ENCODE results near the gene TMEM132A. TPM values are rescaled to one million over a fixed set of nuclear protein-coding genes. Genes with fewer than 3 reads are reported as not detected.

The TMEM132A gene
- total and polyA plus RNA-seq, 2 of the 13 experiments (the other 11 are each of a cell fraction or from before 2014, with no cell fraction given) = 11.1 to 32.9 TPM

DNA sequence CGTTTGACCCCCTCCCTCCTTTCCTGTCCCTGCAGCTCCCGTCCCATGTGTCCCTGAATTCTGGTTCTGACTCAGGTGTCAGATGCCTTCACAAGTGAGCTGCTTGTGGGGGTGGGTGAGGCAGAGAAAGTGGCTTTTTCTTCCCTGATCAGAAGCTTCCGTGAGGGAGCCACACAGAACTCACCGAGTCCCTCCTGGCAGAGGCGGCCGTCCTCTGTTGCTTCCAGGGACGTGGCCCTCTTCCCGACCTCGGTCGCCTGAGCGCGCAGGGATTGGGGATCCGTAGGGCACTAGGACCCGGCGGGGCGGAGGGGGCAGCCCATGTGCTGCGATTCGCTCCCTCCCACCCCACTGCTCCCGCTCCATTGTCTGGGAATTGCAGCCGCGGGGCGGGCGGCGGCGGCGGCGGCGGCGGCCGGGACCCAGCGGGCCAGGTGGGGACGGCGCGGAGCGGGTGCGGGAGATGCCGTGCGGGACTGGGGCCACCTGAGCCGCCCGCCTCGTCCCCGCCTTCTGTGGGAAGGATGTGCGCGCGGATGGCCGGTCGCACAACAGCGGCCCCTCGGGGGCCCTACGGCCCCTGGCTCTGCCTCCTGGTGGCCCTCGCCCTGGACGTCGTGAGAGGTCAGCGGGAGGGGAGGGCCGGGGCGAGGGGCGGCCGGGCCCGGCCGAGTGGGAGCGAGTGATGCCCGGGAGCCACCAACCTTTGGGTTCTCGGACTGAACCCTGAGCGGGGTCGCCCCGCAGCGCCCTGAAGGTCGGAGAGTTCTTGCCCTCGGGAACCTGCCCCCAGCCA lies at the start of gene TMEM132A (continued):
- TF ChIP-seq HDAC1 (CRISPR knock-in tag; IDR thresholded peaks at IDR 0.05) (peak; percentile 50), SALL2 (CRISPR knock-in tag; IDR thresholded peaks at IDR 0.05) (peak; percentile 77; the same call in 1 of the 2 replicates), SIN3A (IDR thresholded peaks at IDR 0.05; ENCODE audit: borderline replicate concordance, low read depth, low read length) (peak; percentile 75; the same call in 1 of the 2 replicates), ZNF737 (CRISPR knock-in tag; IDR thresholded peaks at IDR 0.05; ENCODE audit: borderline replicate concordance) (no peak), SMAD9 (CRISPR knock-in tag; IDR thresholded peaks at IDR 0.05) (no peak), ZNF235 (CRISPR knock-in tag; IDR thresholded peaks at IDR 0.05; ENCODE audit: borderline replicate concordance) (no peak), ATF7-NPFF (CRISPR knock-in tag; IDR thresholded peaks at IDR 0.05; ENCODE audit: low read depth) (peak; percentile 67; the same call in 1 of the 2 replicates), PLRG1 (conservative IDR thresholded peaks at IDR 0.05) (no peak), ZNF333 (CRISPR knock-in tag; IDR thresholded peaks at IDR 0.05; ENCODE audit: borderline replicate concordance) (no peak), ZMAT3 (CRISPR knock-in tag; conservative IDR thresholded peaks at IDR 0.05) (no peak), KDM4B (CRISPR knock-in tag; IDR thresholded peaks at IDR 0.05) (no peak), ZNF883 (CRISPR knock-in tag; IDR thresholded peaks at IDR 0.05; ENCODE audit: not compliant biosample characterization) (peak; percentile 91), ZNF572 (CRISPR knock-in tag; IDR thresholded peaks at IDR 0.05) (no peak)
- TF ChIP-seq, protein P1, sequence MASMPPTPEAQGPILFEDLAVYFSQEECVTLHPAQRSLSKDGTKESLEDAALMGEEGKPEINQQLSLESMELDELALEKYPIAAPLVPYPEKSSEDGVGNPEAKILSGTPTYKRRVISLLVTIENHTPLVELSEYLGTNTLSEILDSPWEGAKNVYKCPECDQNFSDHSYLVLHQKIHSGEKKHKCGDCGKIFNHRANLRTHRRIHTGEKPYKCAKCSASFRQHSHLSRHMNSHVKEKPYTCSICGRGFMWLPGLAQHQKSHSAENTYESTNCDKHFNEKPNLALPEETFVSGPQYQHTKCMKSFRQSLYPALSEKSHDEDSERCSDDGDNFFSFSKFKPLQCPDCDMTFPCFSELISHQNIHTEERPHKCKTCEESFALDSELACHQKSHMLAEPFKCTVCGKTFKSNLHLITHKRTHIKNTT (CRISPR knock-in tag; IDR thresholded peaks at IDR 0.05) = no peak
- TF ChIP-seq, protein P2, sequence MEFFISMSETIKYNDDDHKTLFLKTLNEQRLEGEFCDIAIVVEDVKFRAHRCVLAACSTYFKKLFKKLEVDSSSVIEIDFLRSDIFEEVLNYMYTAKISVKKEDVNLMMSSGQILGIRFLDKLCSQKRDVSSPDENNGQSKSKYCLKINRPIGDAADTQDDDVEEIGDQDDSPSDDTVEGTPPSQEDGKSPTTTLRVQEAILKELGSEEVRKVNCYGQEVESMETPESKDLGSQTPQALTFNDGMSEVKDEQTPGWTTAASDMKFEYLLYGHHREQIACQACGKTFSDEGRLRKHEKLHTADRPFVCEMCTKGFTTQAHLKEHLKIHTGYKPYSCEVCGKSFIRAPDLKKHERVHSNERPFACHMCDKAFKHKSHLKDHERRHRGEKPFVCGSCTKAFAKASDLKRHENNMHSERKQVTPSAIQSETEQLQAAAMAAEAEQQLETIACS (CRISPR knock-in tag; IDR thresholded peaks at IDR 0.05) = no peak
- TF ChIP-seq, protein P3, sequence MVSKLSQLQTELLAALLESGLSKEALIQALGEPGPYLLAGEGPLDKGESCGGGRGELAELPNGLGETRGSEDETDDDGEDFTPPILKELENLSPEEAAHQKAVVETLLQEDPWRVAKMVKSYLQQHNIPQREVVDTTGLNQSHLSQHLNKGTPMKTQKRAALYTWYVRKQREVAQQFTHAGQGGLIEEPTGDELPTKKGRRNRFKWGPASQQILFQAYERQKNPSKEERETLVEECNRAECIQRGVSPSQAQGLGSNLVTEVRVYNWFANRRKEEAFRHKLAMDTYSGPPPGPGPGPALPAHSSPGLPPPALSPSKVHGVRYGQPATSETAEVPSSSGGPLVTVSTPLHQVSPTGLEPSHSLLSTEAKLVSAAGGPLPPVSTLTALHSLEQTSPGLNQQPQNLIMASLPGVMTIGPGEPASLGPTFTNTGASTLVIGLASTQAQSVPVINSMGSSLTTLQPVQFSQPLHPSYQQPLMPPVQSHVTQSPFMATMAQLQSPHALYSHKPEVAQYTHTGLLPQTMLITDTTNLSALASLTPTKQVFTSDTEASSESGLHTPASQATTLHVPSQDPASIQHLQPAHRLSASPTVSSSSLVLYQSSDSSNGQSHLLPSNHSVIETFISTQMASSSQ (IDR thresholded peaks at IDR 0.05; ENCODE audit: low read depth) = no peak
- TF ChIP-seq, protein P3 (CRISPR knock-in tag; IDR thresholded peaks at IDR 0.05; ENCODE audit: borderline replicate concordance) = no peak
- TF ChIP-seq, protein P4, sequence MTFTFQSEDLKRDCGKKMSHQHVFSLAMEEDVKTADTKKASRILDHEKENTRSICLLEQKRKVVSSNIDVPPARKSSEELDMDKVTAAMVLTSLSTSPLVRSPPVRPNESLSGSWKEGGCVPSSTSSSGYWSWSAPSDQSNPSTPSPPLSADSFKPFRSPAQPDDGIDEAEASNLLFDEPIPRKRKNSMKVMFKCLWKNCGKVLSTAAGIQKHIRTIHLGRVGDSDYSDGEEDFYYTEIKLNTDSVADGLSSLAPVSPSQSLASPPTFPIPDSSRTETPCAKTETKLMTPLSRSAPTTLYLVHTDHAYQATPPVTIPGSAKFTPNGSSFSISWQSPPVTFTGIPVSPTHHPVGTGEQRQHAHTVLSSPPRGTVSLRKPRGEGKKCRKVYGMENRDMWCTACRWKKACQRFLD (CRISPR knock-in tag; IDR thresholded peaks at IDR 0.05; ENCODE audit: borderline replicate concordance) = no peak
- TF ChIP-seq, protein P5, sequence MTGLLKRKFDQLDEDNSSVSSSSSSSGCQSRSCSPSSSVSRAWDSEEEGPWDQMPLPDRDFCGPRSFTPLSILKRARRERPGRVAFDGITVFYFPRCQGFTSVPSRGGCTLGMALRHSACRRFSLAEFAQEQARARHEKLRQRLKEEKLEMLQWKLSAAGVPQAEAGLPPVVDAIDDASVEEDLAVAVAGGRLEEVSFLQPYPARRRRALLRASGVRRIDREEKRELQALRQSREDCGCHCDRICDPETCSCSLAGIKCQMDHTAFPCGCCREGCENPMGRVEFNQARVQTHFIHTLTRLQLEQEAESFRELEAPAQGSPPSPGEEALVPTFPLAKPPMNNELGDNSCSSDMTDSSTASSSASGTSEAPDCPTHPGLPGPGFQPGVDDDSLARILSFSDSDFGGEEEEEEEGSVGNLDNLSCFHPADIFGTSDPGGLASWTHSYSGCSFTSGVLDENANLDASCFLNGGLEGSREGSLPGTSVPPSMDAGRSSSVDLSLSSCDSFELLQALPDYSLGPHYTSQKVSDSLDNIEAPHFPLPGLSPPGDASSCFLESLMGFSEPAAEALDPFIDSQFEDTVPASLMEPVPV (CRISPR knock-in tag; IDR thresholded peaks at IDR 0.05) = no peak
